Measurements from ENCODE around the gene CALM3.

DNA sequence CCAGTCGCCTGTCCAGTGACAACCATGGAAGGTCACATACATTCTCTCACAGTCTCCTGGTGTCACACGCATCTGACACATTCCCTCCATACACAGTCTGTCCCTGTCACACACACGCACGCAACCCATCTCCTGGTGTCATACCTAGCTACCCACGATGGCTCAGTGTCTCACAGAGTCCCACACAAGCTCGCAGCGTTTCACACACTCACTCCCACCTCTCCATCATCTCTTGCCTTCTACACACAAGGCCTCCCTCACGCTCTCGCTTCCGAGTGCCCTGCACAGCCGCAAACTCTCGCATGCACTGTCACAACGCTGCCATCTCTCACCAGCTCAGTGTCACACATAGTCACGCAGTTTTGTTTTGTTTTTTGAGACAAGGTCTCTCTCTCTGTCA is 36.1 kb downstream of the CALM3 start:
- TF ChIP-seq REST (IDR thresholded peaks at IDR 0.05; ENCODE audit: insufficient read depth in 1 of 2, low read depth in 2 of 2, low read length in 2 of 2): no peak
- TF ChIP-seq SIN3A (IDR thresholded peaks at IDR 0.05; ENCODE audit: borderline replicate concordance, insufficient read depth, low read length): no peak
- no peak for TF ChIP-seq TAF1 (IDR thresholded peaks at IDR 0.05; ENCODE audit: borderline replicate concordance, insufficient read depth, low read length)

Data from PFSK-1 (cell line).